ENCODE measurements around the gene ANGPTL2.

The ANGPTL2 gene

GRCh38 chr9:127133739-127134167, 11.3 kb upstream of the ANGPTL2 start:
- Histone ChIP-seq H3K27ac (ENCODE audit: low read depth, low read length) (no peak overlapping the region), H3K4me1 (ENCODE audit: control insufficient read depth, insufficient read depth, low read length) (peaks cover 39% of the 10 kb centered on the region), H3K9me3 (ENCODE audit: control insufficient read depth, insufficient read depth, low read depth, low read length) (no peaks in the 10 kb centered on the region), H3K4me3 (ENCODE audit: low read depth, low read length) (no peak overlapping the region), H3K36me3 (ENCODE audit: control insufficient read depth, insufficient read depth, low read length) (no peaks in the 10 kb centered on the region), H3K27me3 (ENCODE audit: control insufficient read depth, insufficient read depth, low read length) (no peaks in the 10 kb centered on the region), H3K9ac (ENCODE audit: low read length) (no peak overlapping the region)

- Histone ChIP-seq H3K27me3 (ENCODE audit: control insufficient read depth, insufficient read depth, low read length) (no peaks in the 10 kb centered on the region), H3K4me3 (ENCODE audit: low read depth, low read length) (no peak overlapping the region), H3K9me3 (ENCODE audit: control insufficient read depth, insufficient read depth, low read depth, low read length) (no peaks in the 10 kb centered on the region), H3K36me3 (ENCODE audit: control insufficient read depth, insufficient read depth, low read length) (no peaks in the 10 kb centered on the region), H3K4me1 (ENCODE audit: control insufficient read depth, insufficient read depth, low read length) (peaks cover 39% of the 10 kb centered on the region), H3K27ac (ENCODE audit: low read depth, low read length) (no peak overlapping the region), H3K9ac (ENCODE audit: low read length) (no peak overlapping the region)
Observed at GRCh38 chr9:127132921-127133647, 10.6 kb upstream of the ANGPTL2 start.

GRCh38 chr9:127132375-127132774, 9.9 kb upstream of the ANGPTL2 start:
- Histone ChIP-seq H3K9me3 (ENCODE audit: control insufficient read depth, insufficient read depth, low read depth, low read length) (no peaks in the 10 kb centered on the region), H3K9ac (ENCODE audit: low read length) (no peak overlapping the region), H3K4me1 (ENCODE audit: control insufficient read depth, insufficient read depth, low read length) (peaks cover 39% of the 10 kb centered on the region), H3K36me3 (ENCODE audit: control insufficient read depth, insufficient read depth, low read length) (no peaks in the 10 kb centered on the region), H3K27ac (ENCODE audit: low read depth, low read length) (no peak overlapping the region), H3K4me3 (ENCODE audit: low read depth, low read length) (no peak overlapping the region), H3K27me3 (ENCODE audit: control insufficient read depth, insufficient read depth, low read length) (no peaks in the 10 kb centered on the region)

GRCh38 chr9:127131871-127132270, 9.4 kb upstream of the ANGPTL2 start:
- Histone ChIP-seq H3K4me3 (ENCODE audit: low read depth, low read length) (no peak overlapping the region), H3K36me3 (ENCODE audit: control insufficient read depth, insufficient read depth, low read length) (no peaks in the 10 kb centered on the region), H3K9ac (ENCODE audit: low read length) (no peak overlapping the region), H3K9me3 (ENCODE audit: control insufficient read depth, insufficient read depth, low read depth, low read length) (no peaks in the 10 kb centered on the region), H3K27me3 (ENCODE audit: control insufficient read depth, insufficient read depth, low read length) (no peaks in the 10 kb centered on the region), H3K27ac (ENCODE audit: low read depth, low read length) (no peak overlapping the region), H3K4me1 (ENCODE audit: control insufficient read depth, insufficient read depth, low read length) (peaks cover 39% of the 10 kb centered on the region)

GRCh38 chr9:127130661-127131538, 8.5 kb upstream of the ANGPTL2 start:
- Histone ChIP-seq H3K27me3 (ENCODE audit: control insufficient read depth, insufficient read depth, low read length) (no peaks in the 10 kb centered on the region), H3K36me3 (ENCODE audit: control insufficient read depth, insufficient read depth, low read length) (no peaks in the 10 kb centered on the region), H3K4me1 (ENCODE audit: control insufficient read depth, insufficient read depth, low read length) (peaks cover 39% of the 10 kb centered on the region), H3K4me3 (ENCODE audit: low read depth, low read length) (no peak overlapping the region), H3K27ac (ENCODE audit: low read depth, low read length) (no peak overlapping the region), H3K9ac (ENCODE audit: low read length) (no peak overlapping the region), H3K9me3 (ENCODE audit: control insufficient read depth, insufficient read depth, low read depth, low read length) (no peaks in the 10 kb centered on the region)

- Histone ChIP-seq H3K36me3 (ENCODE audit: control insufficient read depth, insufficient read depth, low read length) (no peaks in the 10 kb centered on the region), H3K4me1 (ENCODE audit: control insufficient read depth, insufficient read depth, low read length) (peaks cover 35% of the 10 kb centered on the region), H3K4me3 (ENCODE audit: low read depth, low read length) (no peak overlapping the region), H3K27ac (ENCODE audit: low read depth, low read length) (no peak overlapping the region), H3K9ac (ENCODE audit: low read length) (no peak overlapping the region), H3K27me3 (ENCODE audit: control insufficient read depth, insufficient read depth, low read length) (no peaks in the 10 kb centered on the region), H3K9me3 (ENCODE audit: control insufficient read depth, insufficient read depth, low read depth, low read length) (no peaks in the 10 kb centered on the region)
Observed at GRCh38 chr9:127130235-127130634, 7.8 kb upstream of the ANGPTL2 start.

GRCh38 chr9:127129718-127130085, 7.3 kb upstream of the ANGPTL2 start:
- no peaks in the 10 kb centered on the region for H3K36me3 ChIP-seq (ENCODE audit: control insufficient read depth, insufficient read depth, low read length)
- H3K27ac ChIP-seq (ENCODE audit: low read depth, low read length), result no peak overlapping the region

GRCh38 chr9:127129073-127129717, 6.8 kb upstream of the ANGPTL2 start:
- Histone ChIP-seq H3K4me1 (ENCODE audit: control insufficient read depth, insufficient read depth, low read length) (peaks cover 34% of the 10 kb centered on the region), H3K4me3 (ENCODE audit: low read depth, low read length) (no peak overlapping the region), H3K36me3 (ENCODE audit: control insufficient read depth, insufficient read depth, low read length) (no peaks in the 10 kb centered on the region), H3K27ac (ENCODE audit: low read depth, low read length) (no peak overlapping the region), H3K9me3 (ENCODE audit: control insufficient read depth, insufficient read depth, low read depth, low read length) (no peaks in the 10 kb centered on the region), H3K27me3 (ENCODE audit: control insufficient read depth, insufficient read depth, low read length) (no peaks in the 10 kb centered on the region), H3K9ac (ENCODE audit: low read length) (no peak overlapping the region)

More at GRCh38 chr9:127129718-127130085, 7.3 kb upstream of the ANGPTL2 start:
- H3K9me3 ChIP-seq (ENCODE audit: control insufficient read depth, insufficient read depth, low read depth, low read length), result no peaks in the 10 kb centered on the region
- no peak overlapping the region for H3K9ac ChIP-seq (ENCODE audit: low read length)
- no peak overlapping the region for H3K4me3 ChIP-seq (ENCODE audit: low read depth, low read length)
- H3K27me3 ChIP-seq (ENCODE audit: control insufficient read depth, insufficient read depth, low read length), result no peaks in the 10 kb centered on the region
- H3K4me1 ChIP-seq (ENCODE audit: control insufficient read depth, insufficient read depth, low read length), result peaks cover 34% of the 10 kb centered on the region

GRCh38 chr9:127128341-127129072, 6.1 kb upstream of the ANGPTL2 start:
- H3K36me3 ChIP-seq (ENCODE audit: control insufficient read depth, insufficient read depth, low read length), result no peaks in the 10 kb centered on the region
- H3K27ac ChIP-seq (ENCODE audit: low read depth, low read length), result no peak overlapping the region
- no peaks in the 10 kb centered on the region for H3K9me3 ChIP-seq (ENCODE audit: control insufficient read depth, insufficient read depth, low read depth, low read length)
- H3K4me1 ChIP-seq (ENCODE audit: control insufficient read depth, insufficient read depth, low read length), result peaks cover 33% of the 10 kb centered on the region
- no peak overlapping the region for H3K9ac ChIP-seq (ENCODE audit: low read length)
- 0 out of 2 replicates have a peak, but pooled peaks cover 3% of the 10 kb centered on the region for H3K27me3 ChIP-seq (ENCODE audit: control insufficient read depth, insufficient read depth, low read length)
- H3K4me3 ChIP-seq (ENCODE audit: low read depth, low read length), result no peak overlapping the region

- H3K36me3 ChIP-seq (ENCODE audit: control insufficient read depth, insufficient read depth, low read length), result no peaks in the 10 kb centered on the region
- H3K4me3 ChIP-seq (ENCODE audit: low read depth, low read length), result no peak overlapping the region
- H3K4me1 ChIP-seq (ENCODE audit: control insufficient read depth, insufficient read depth, low read length), result peaks cover 31% of the 10 kb centered on the region
- H3K27ac ChIP-seq (ENCODE audit: low read depth, low read length), result no peak overlapping the region
- H3K9ac ChIP-seq (ENCODE audit: low read length), result no peak overlapping the region
- no peaks in the 10 kb centered on the region for H3K9me3 ChIP-seq (ENCODE audit: control insufficient read depth, insufficient read depth, low read depth, low read length)
- H3K27me3 ChIP-seq (ENCODE audit: control insufficient read depth, insufficient read depth, low read length), result peaks cover 10% of the 10 kb centered on the region; the same call in 1 of the 2 replicates
Observed at GRCh38 chr9:127126971-127127370, 4.5 kb upstream of the ANGPTL2 start.

All from HUES6 (cell line).